ENCODE results near the gene SLC36A2.
"Not testable (repeated sequence)": the region's sequence is repeated elsewhere in the genome, so short reads cannot be mapped to it uniquely, and the experiment has no call there.

SLC36A2 gene

DNA sequence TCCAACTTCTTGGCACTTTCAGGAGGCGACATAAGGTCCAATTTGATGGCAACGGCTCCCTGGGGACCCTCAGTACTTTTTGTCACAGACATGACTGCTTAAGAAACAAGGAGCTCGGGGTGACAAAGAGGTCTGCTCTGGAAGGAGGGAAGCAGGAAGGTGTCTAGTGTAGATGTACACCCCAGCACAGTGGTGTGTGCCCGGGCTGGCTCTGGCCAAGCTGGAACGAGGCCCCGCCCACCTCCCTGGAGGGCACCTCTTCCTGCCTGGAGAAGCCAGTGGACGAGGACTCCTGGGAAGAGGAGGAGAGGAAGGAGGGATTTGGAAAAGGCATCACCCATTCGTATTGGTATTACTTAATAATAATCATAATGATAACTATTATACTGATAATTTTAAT is at the start of gene SLC36A2:
TSS of gene SLC36A2 (minus strand) at position 191 of the 400 bp plus-strand sequence. CDS start at position 92, 99 bp downstream.
- H3K27ac ChIP-seq (ENCODE audit: low read depth, low read length), result no peak within 1 kb of the TSS

DNA sequence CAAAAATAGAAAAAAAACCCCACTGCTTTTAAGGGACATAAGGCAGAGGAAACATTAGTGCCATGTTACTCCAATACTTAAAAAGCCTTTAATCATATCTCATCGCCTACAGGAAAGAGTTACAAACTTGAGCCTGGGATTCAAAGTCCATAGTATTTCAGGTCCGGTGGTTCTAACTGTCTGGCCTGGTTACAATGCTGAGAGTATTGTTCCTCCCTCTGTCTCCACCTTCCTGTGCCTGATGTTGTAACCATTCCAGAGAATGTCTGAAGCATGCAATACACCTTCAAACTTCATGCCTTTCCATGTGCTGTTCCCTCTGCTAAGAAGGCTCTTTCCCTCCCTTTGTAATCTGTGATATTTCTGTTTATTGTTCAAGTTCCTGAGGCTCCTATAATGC is 41.6 kb upstream of the SLC36A2 start:
- Histone ChIP-seq H3K9me3 (ENCODE audit: control insufficient read depth in 1 of 2, low read length in 2 of 2) (no peaks in the 10 kb centered on the region), H3K4me3 (ENCODE audit: low read depth in 1 of 2, low read length in 2 of 2) (no peak overlapping the region), H3K27me3 (ENCODE audit: control insufficient read depth in 1 of 2, insufficient read depth in 2 of 2, low read length in 2 of 2) (no peaks in the 10 kb centered on the region), H3K9ac (ENCODE audit: low read depth in 1 of 2, low read length in 2 of 2) (no peak overlapping the region), H3K36me3 (ENCODE audit: control insufficient read depth in 1 of 2, insufficient read depth in 2 of 2, low read length in 2 of 2) (no peaks in the 10 kb centered on the region), H3K4me1 (ENCODE audit: control insufficient read depth in 1 of 2, insufficient read depth in 2 of 2, low read length in 2 of 2) (no peaks in the 10 kb centered on the region), H3K27ac (ENCODE audit: low read depth, low read length) (no peak overlapping the region)

More for the DNA sequence above, at the start of gene SLC36A2:
- H3K36me3 ChIP-seq (ENCODE audit: control insufficient read depth in 1 of 2, insufficient read depth in 2 of 2, low read length in 2 of 2), result no peaks in the 10 kb centered on the region
- H3K4me1 ChIP-seq (ENCODE audit: control insufficient read depth in 1 of 2, insufficient read depth in 2 of 2, low read length in 2 of 2), result no peaks in the 10 kb centered on the region
- H3K9me3 ChIP-seq (ENCODE audit: control insufficient read depth in 1 of 2, low read length in 2 of 2), result no peaks in the 10 kb centered on the region
- no peak within 1 kb of the TSS for H3K4me3 ChIP-seq (ENCODE audit: low read depth in 1 of 2, low read length in 2 of 2)
- H3K27me3 ChIP-seq (ENCODE audit: control insufficient read depth in 1 of 2, insufficient read depth in 2 of 2, low read length in 2 of 2), result peaks cover 9 to 39% of the 10 kb centered on the region in 2 donors
- no peak within 1 kb of the TSS for H3K9ac ChIP-seq (ENCODE audit: low read depth in 1 of 2, low read length in 2 of 2)

DNA sequence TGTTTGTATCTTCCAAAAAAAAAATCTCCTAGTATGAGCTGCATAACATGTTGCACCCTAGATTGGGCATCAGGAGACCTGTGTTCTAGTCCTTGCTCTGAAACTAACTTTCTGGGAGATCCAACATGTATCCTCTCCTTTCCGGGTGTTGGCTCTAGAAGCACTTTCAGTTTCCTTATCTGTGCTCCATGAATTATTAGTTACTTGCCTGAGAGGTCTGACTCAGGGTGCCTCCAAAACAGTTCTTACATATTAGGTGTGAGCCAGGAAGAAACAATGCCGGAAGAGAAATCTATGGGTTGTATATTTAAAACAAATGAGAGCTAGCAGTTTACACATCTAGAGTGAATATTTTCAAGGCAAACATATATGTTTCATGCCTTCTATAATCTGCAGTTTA is 36.7 kb upstream of the SLC36A2 start:
- Histone ChIP-seq H3K4me3 (ENCODE audit: low read depth in 1 of 2, low read length in 2 of 2) (no peak overlapping the region), H3K36me3 (ENCODE audit: control insufficient read depth in 1 of 2, insufficient read depth in 2 of 2, low read length in 2 of 2) (no peaks in the 10 kb centered on the region), H3K27me3 (ENCODE audit: control insufficient read depth in 1 of 2, insufficient read depth in 2 of 2, low read length in 2 of 2) (no peaks in the 10 kb centered on the region), H3K4me1 (ENCODE audit: control insufficient read depth in 1 of 2, insufficient read depth in 2 of 2, low read length in 2 of 2) (no peaks in the 10 kb centered on the region), H3K9ac (ENCODE audit: low read depth in 1 of 2, low read length in 2 of 2) (no peak overlapping the region), H3K9me3 (ENCODE audit: control insufficient read depth in 1 of 2, low read length in 2 of 2) (no peaks in the 10 kb centered on the region), H3K27ac (ENCODE audit: low read depth, low read length) (no peak overlapping the region)

DNA sequence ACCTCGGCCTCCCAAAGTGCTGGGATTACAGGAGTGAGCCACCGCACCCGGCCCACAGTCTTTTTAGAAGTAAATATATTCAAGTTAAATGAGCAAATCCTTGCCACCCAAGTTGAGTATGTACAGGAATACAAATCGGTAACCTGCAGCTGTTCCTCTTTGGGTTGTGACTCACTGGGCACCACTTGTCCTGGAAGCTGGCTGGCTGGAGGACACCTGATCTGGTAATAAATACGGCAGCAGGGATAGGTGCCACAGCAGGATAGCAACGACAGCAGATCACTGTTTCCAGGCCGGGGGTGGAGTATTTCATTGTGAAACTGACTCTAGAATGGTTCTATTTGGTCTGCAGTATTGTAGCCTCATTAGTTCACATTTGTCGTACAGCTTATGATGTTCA is 35.7 kb upstream of the SLC36A2 start:
- H3K9ac ChIP-seq (ENCODE audit: low read depth in 1 of 2, low read length in 2 of 2), result no peak overlapping the region
- no peak overlapping the region for H3K27ac ChIP-seq (ENCODE audit: low read depth, low read length)

GRCh38 chr5:151382576-151382975 is 35.2 kb upstream of the SLC36A2 start:
- Histone ChIP-seq H3K27me3 (ENCODE audit: control insufficient read depth in 1 of 2, insufficient read depth in 2 of 2, low read length in 2 of 2) (no peaks in the 10 kb centered on the region), H3K9ac (ENCODE audit: low read depth in 1 of 2, low read length in 2 of 2) (no peak overlapping the region), H3K4me1 (ENCODE audit: control insufficient read depth in 1 of 2, insufficient read depth in 2 of 2, low read length in 2 of 2) (no peaks in the 10 kb centered on the region), H3K9me3 (ENCODE audit: control insufficient read depth in 1 of 2, low read length in 2 of 2) (no peaks in the 10 kb centered on the region), H3K36me3 (ENCODE audit: control insufficient read depth in 1 of 2, insufficient read depth in 2 of 2, low read length in 2 of 2) (no peaks in the 10 kb centered on the region), H3K4me3 (ENCODE audit: low read depth in 1 of 2, low read length in 2 of 2) (no peak overlapping the region), H3K27ac (ENCODE audit: low read depth, low read length) (no peak overlapping the region)

More for the DNA sequence above, 35.7 kb upstream of the SLC36A2 start:
- Histone ChIP-seq H3K36me3 (ENCODE audit: control insufficient read depth in 1 of 2, insufficient read depth in 2 of 2, low read length in 2 of 2) (no peaks in the 10 kb centered on the region), H3K27me3 (ENCODE audit: control insufficient read depth in 1 of 2, insufficient read depth in 2 of 2, low read length in 2 of 2) (no peaks in the 10 kb centered on the region), H3K4me3 (ENCODE audit: low read depth in 1 of 2, low read length in 2 of 2) (no peak overlapping the region), H3K9me3 (ENCODE audit: control insufficient read depth in 1 of 2, low read length in 2 of 2) (no peaks in the 10 kb centered on the region), H3K4me1 (ENCODE audit: control insufficient read depth in 1 of 2, insufficient read depth in 2 of 2, low read length in 2 of 2) (no peaks in the 10 kb centered on the region)

- no peaks in the 10 kb centered on the region for H3K9me3 ChIP-seq (ENCODE audit: control insufficient read depth in 1 of 2, low read length in 2 of 2)
- no peak overlapping the region for H3K27ac ChIP-seq (ENCODE audit: low read depth, low read length)
- no peak overlapping the region for H3K9ac ChIP-seq (ENCODE audit: low read depth in 1 of 2, low read length in 2 of 2)
- H3K4me3 ChIP-seq (ENCODE audit: low read depth in 1 of 2, low read length in 2 of 2), result no peak overlapping the region
- no peaks in the 10 kb centered on the region for H3K27me3 ChIP-seq (ENCODE audit: control insufficient read depth in 1 of 2, insufficient read depth in 2 of 2, low read length in 2 of 2)
- no peaks in the 10 kb centered on the region for H3K36me3 ChIP-seq (ENCODE audit: control insufficient read depth in 1 of 2, insufficient read depth in 2 of 2, low read length in 2 of 2)
- no peaks in the 10 kb centered on the region for H3K4me1 ChIP-seq (ENCODE audit: control insufficient read depth in 1 of 2, insufficient read depth in 2 of 2, low read length in 2 of 2)
Observed at GRCh38 chr5:151381899-151382298, 34.5 kb upstream of the SLC36A2 start.

GRCh38 chr5:151378616-151379015 is 31.3 kb upstream of the SLC36A2 start:
- H3K36me3 ChIP-seq (ENCODE audit: control insufficient read depth in 1 of 2, insufficient read depth in 2 of 2, low read length in 2 of 2), result no peaks in the 10 kb centered on the region
- H3K4me1 ChIP-seq (ENCODE audit: control insufficient read depth in 1 of 2, insufficient read depth in 2 of 2, low read length in 2 of 2), result no peaks in the 10 kb centered on the region
- no peak overlapping the region for H3K4me3 ChIP-seq (ENCODE audit: low read depth in 1 of 2, low read length in 2 of 2)
- H3K27ac ChIP-seq (ENCODE audit: low read depth, low read length), result no peak overlapping the region
- no peaks in the 10 kb centered on the region for H3K27me3 ChIP-seq (ENCODE audit: control insufficient read depth in 1 of 2, insufficient read depth in 2 of 2, low read length in 2 of 2)
- H3K9ac ChIP-seq (ENCODE audit: low read depth in 1 of 2, low read length in 2 of 2), result no peak overlapping the region
- no peaks in the 10 kb centered on the region for H3K9me3 ChIP-seq (ENCODE audit: control insufficient read depth in 1 of 2, low read length in 2 of 2)

DNA sequence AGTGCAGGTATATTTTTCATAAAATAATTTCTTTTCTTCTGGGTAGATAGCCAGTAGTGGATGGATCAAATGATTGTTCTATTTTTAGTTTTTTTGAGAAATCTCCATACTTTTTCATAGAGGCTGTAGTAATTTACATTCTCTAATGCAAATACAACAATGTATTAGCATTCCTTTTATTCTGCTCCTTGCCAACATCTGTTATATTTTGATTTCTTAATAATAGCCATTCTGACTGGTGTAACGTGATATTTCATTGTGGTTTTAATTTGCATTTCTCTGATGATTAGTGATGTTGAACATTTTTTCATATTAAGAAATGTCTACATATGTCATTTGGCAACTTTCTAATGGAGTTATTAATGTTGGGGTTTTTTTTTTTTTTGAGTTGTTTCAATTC is 27.2 kb upstream of the SLC36A2 start:
- Histone ChIP-seq H3K4me3 (ENCODE audit: low read depth in 1 of 2, low read length in 2 of 2) (no peak overlapping the region), H3K4me1 (ENCODE audit: control insufficient read depth in 1 of 2, insufficient read depth in 2 of 2, low read length in 2 of 2) (no peaks in the 10 kb centered on the region), H3K9me3 (ENCODE audit: control insufficient read depth in 1 of 2, low read length in 2 of 2) (no peaks in the 10 kb centered on the region), H3K27ac (ENCODE audit: low read depth, low read length) (no peak overlapping the region), H3K9ac (ENCODE audit: low read depth in 1 of 2, low read length in 2 of 2) (no peak overlapping the region), H3K27me3 (ENCODE audit: control insufficient read depth in 1 of 2, insufficient read depth in 2 of 2, low read length in 2 of 2) (no peaks in the 10 kb centered on the region), H3K36me3 (ENCODE audit: control insufficient read depth in 1 of 2, insufficient read depth in 2 of 2, low read length in 2 of 2) (no peaks in the 10 kb centered on the region)

- not testable (repeated sequence) for H3K27ac ChIP-seq (ENCODE audit: low read depth, low read length); H3K27me3 ChIP-seq (ENCODE audit: control insufficient read depth in 1 of 2, insufficient read depth in 2 of 2, low read length in 2 of 2); H3K4me3 ChIP-seq (ENCODE audit: low read depth in 1 of 2, low read length in 2 of 2); H3K9ac ChIP-seq (ENCODE audit: low read depth in 1 of 2, low read length in 2 of 2); H3K4me1 ChIP-seq (ENCODE audit: control insufficient read depth in 1 of 2, insufficient read depth in 2 of 2, low read length in 2 of 2); H3K36me3 ChIP-seq (ENCODE audit: control insufficient read depth in 1 of 2, insufficient read depth in 2 of 2, low read length in 2 of 2)
- peaks cover 25 to 30% of the 10 kb centered on the region in 2 donors for H3K9me3 ChIP-seq (ENCODE audit: control insufficient read depth in 1 of 2, low read length in 2 of 2)
Observed at GRCh38 chr5:151367038-151367437, 19.7 kb upstream of the SLC36A2 start.

GRCh38 chr5:151363673-151364072 is 16.3 kb upstream of the SLC36A2 start:
- H3K27ac ChIP-seq (ENCODE audit: low read depth, low read length), result no peak overlapping the region
- H3K4me1 ChIP-seq (ENCODE audit: control insufficient read depth in 1 of 2, insufficient read depth in 2 of 2, low read length in 2 of 2), result no peaks in the 10 kb centered on the region
- no peak overlapping the region for H3K9ac ChIP-seq (ENCODE audit: low read depth in 1 of 2, low read length in 2 of 2)
- no peaks in the 10 kb centered on the region for H3K27me3 ChIP-seq (ENCODE audit: control insufficient read depth in 1 of 2, insufficient read depth in 2 of 2, low read length in 2 of 2)
- no peak overlapping the region for H3K4me3 ChIP-seq (ENCODE audit: low read depth in 1 of 2, low read length in 2 of 2)
- peaks cover 25 to 28% of the 10 kb centered on the region in 2 donors for H3K9me3 ChIP-seq (ENCODE audit: control insufficient read depth in 1 of 2, low read length in 2 of 2)
- H3K36me3 ChIP-seq (ENCODE audit: control insufficient read depth in 1 of 2, insufficient read depth in 2 of 2, low read length in 2 of 2), result no peaks in the 10 kb centered on the region

GRCh38 chr5:151362970-151363369 is 15.6 kb upstream of the SLC36A2 start:
- Histone ChIP-seq H3K9me3 (ENCODE audit: control insufficient read depth in 1 of 2, low read length in 2 of 2) (peaks cover 18 to 21% of the 10 kb centered on the region in 2 donors), H3K36me3 (ENCODE audit: control insufficient read depth in 1 of 2, insufficient read depth in 2 of 2, low read length in 2 of 2) (no peaks in the 10 kb centered on the region), H3K9ac (ENCODE audit: low read depth in 1 of 2, low read length in 2 of 2) (no peak overlapping the region), H3K27me3 (ENCODE audit: control insufficient read depth in 1 of 2, insufficient read depth in 2 of 2, low read length in 2 of 2) (no peaks in the 10 kb centered on the region), H3K4me1 (ENCODE audit: control insufficient read depth in 1 of 2, insufficient read depth in 2 of 2, low read length in 2 of 2) (no peaks in the 10 kb centered on the region), H3K4me3 (ENCODE audit: low read depth in 1 of 2, low read length in 2 of 2) (no peak overlapping the region), H3K27ac (ENCODE audit: low read depth, low read length) (no peak overlapping the region)
